ES-I3 (cell line): ENCODE data around the gene SIMC1.

Experiments
- H3K36me3 ChIP-seq: 2 replicates; pipeline ENCODE4 v1.6.1; 2013; ENCODE audit warnings: mild to moderate bottlenecking, low read length, control low read depth, moderate library complexity; ENCODE audit not compliant: insufficient read depth
- H3K4me1 ChIP-seq: 2 replicates; pipeline ENCODE4 v1.6.1; 2013; ENCODE audit warnings: mild to moderate bottlenecking, control low read depth, low read length; ENCODE audit not compliant: insufficient read depth
- H3K9ac ChIP-seq: 2 replicates; pipeline ENCODE4 v1.6.1; 2013; ENCODE audit warnings: low read depth, mild to moderate bottlenecking, low read length, moderate library complexity
- H3K9me3 ChIP-seq: 2 replicates; pipeline ENCODE4 v1.6.1; 2013; ENCODE audit warnings: mild to moderate bottlenecking, low read length, moderate library complexity; ENCODE audit not compliant: control insufficient read depth, insufficient read depth

SIMC1 gene

DNA sequence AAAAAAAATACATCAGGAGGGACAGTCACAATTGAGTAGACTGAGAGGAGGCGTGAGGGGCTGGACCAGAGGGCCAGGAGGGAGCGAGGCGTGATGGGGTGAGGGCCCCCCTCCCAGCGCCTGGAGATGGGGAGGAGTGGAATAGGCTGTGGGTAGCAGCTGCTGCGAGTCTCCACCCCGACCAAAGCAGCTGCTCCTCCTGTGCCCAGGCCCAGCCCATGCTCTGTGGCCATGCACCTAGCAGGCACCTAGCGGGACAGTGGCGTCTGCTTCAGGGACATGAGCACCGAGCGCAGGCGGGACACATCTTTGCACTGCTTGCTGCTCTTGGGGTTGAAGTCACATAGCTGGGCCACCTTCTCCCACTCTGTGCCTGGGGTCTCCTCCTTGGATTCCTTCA, 154.3 kb downstream of the SIMC1 start:
- H3K9me3 ChIP-seq = no peaks in the 10 kb centered on the region
- no peaks in the 10 kb centered on the region; the same call in 1 of the 2 replicates for H3K36me3 ChIP-seq

DNA sequence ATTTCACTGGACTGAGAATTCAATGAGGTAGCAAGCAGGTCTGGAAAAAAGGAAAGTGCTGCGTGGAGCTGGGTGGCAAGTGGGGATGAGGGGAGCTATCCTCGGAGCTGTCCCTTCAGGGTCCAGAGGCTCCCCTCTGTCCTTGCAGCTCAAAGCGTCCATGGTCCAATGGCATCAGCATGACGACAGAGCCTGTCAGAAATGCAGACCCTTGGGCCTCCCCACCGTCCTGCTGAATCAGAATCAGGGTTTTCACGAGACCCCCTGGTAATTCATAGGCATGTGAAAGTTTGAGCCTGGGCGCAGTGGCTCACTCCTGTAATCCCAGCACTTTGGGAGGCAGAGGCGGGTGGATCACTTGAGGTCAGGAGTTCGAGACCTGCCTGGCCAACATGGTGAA, 155.9 kb downstream of the SIMC1 start:
- no peak overlapping the region for H3K9ac ChIP-seq
- H3K9me3 ChIP-seq = no peaks in the 10 kb centered on the region
- H3K36me3 ChIP-seq = no peaks in the 10 kb centered on the region; the same call in 1 of the 2 replicates
- H3K4me1 ChIP-seq = no peaks in the 10 kb centered on the region

More for the DNA sequence above, 154.3 kb downstream of the SIMC1 start:
- Histone ChIP-seq H3K9ac (no peak overlapping the region), H3K4me1 (no peaks in the 10 kb centered on the region)

DNA sequence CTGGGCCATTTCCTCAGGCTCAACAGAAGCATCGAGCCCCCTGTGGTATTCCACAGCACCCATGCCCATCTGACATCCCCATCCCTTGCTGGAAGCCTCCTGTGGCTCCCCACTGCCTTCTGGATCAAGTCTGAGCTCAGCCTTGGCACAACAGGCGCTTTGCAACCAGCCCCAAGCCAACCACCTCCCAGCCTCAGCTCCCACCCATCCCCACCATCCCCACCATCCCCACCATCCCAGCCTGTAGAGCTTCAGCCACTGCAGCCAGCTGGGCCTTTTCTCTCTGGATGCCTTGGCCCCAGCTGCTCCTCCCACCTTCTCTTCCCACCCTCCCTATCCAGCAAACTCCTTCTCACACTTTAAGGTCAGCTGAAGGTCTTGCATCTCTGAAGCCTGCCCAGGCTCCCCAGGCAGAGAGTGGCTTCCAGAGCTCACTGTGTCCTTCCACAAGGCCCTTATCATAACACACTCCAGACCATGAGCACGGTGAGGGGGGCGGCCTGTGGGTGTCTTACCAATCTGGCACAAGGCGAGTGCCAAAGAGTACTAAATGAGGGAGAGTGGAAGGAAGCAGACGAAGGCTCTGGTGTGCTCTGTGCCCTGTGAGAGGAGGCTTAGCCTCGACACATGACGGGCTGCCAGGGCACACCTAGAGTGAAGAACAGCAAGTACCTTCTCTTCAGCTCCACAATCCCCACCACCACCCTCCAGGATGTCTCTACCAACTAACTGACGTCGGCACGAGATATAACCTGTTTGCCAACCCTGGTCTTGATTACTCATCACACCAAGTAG, 156.9 kb downstream of the SIMC1 start:
- Histone ChIP-seq H3K9ac (no peak overlapping the region), H3K4me1 (no peaks in the 10 kb centered on the region), H3K9me3 (no peaks in the 10 kb centered on the region), H3K36me3 (no peaks in the 10 kb centered on the region; the same call in 1 of the 2 replicates)
